HG03469 (cell line): ENCODE data around the gene HOATZ.

Source experiments
- ATAC-seq: cut with Tn5 transposase; IDR thresholded peaks from one replicate; pipeline ENCODE4 v1.9.1; 2021; ENCODE audit warnings: mild to moderate bottlenecking, moderate library complexity, moderate number of reproducible peaks; ENCODE audit not compliant: unreplicated experiment

The HOATZ gene

DNA sequence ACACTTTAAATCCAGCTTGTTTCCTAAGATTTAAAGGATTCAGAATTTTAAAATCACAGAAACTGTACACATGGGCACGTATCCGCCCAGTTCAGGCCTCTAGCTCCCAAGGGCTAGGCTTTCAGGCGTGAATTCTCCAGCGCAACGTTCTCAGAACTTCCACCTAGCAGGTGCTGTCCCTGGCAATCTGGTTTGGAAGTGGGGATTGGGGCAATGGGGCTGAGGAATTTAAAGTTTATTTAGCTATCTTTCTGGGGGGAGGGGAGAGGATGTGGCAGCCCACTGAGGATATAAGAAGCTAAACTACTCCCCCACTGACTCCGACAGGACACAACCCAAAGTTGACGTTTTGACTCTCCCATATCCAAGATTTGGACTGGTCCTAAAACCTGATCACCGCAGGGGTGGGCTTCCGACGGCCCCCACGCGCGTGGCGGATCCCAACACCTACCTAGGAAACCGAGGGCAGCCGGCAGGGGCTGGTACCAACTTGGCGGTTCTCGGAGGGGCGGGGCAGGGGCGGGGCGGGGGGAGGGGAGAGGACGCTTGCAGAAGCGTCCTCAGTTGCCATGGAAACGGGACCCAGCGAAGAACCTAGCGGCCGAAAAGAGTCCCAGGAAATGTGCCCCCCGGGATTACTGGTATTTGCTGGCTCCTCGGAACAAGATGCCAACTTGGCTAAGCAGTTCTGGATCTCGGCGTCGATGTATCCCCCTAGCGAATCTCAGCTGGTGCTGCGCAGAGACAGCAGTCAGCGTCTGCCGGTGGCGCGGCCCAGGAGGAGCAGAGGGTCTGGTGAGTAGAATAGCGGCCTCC, at the start of gene HOATZ:
HOATZ (plus strand) TSS at position 563 of the 816 bp plus-strand sequence; CDS start at position 570, 7 bp downstream.
- ATAC-seq, result no peak

DNA sequence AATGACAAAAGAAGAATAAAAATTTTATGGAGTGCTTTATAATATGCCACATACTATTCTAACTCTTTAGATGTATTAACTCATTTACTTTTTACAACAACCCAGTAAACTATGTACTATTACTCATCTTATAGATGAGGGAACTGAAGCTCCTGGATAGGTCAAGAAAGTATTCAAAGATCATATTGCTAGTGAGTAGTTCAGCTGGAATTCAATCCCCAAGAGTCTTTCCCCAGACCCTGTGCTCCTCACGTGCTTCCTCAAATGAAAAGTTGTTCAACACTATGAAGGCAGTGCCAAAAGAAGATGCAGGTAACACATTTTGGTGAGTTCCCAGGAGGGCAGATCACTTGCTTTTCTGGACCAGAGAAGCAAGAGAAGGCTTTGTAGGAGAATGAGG, 49.2 kb upstream of the HOATZ start:
- no peak for ATAC-seq

DNA sequence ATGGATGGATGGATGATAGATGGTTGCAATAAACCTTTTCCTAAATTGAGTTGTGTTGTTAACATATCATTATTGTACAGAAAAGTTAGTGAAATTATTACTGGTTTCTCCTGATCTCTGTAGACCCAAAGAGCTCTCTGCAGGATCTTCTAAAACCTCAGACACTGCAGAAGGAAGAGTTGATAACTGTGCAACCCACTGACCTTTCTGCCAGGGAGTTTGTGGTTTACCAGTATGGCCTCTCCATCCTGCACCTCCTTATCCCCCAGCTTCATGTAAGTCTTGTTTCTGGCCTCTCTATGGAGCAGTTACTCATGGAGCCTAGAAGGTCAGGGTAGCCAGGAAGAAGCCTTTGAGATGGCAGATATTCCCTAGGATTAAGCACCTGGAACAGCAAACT, 48.0 kb upstream of the HOATZ start:
- no peak for ATAC-seq

DNA sequence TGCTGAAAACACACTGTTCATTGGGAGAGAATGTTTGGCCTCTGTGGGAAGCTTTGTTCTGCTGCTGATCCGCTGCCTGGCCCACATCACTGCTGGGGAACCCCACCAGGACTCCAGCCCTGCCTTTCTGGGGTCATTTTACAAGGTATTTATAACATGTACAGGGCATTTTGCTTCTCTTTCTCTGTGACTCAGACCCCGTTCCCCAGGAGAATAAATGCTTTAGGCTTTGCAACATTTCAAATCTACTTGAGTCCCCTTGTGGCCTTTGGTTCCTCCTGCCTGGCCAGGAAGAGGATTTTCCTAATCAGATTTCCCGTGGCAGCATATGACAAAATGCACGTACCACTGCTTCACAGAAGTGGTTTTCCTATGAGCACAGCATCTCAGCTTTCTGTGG, 45.4 kb upstream of the HOATZ start:
- no peak for ATAC-seq

DNA sequence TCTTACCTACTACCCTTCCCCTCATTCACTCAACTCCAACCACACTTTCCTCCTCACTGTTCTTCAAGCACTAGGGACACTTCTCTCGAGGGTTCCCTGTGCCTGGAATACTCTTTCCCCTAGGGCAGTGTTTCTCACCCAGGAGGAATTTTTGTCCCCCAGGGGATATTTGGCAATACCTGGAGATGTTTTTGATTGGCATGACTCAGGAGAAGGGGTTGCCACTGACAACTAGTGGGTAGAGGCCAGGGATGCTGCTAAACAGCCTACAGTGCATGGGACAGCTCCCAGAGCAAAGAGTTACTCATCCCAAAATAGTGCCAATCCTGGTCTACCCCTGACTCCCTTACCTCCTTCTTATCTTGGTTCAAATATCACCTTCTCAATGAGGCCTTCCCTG, 42.4 kb upstream of the HOATZ start:
- ATAC-seq, result no peak

DNA sequence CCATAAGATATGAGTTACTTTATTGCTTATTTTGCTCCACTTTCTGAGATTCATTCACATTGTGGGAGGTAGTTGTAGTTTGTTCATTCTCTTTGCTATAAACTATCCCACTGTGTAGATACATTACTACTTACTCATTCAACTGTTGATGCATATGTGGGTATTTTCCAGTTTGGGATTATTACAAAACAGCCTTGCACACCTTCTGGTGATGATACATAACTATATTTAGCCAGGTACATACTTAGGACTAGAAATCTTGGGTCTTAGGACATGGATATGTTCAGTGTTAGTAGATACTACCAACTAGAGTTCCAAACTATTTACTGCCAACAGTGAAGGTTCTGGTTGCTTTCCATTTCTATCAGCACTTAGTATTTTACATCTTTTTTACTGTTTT, 40.1 kb upstream of the HOATZ start:
- no peak for ATAC-seq

DNA sequence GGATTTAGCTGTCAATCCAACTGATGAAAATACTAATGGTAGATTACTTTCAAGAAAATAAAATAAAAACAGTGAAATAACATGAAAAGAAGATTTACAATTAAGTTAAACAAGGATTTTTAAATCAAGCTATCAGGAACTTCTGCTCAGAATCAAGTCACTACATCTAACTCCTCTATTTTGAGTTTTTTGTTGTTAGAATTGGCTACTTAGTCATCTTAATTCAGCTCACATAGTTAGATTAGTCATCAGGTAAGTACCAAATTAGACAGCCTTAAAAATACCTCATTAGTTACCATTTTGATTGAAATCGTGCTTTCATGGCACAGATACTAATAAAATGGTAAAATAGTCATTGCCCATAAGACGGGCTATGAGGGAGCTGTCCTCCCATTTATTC, 38.2 kb upstream of the HOATZ start:
- ATAC-seq, result no peak

DNA sequence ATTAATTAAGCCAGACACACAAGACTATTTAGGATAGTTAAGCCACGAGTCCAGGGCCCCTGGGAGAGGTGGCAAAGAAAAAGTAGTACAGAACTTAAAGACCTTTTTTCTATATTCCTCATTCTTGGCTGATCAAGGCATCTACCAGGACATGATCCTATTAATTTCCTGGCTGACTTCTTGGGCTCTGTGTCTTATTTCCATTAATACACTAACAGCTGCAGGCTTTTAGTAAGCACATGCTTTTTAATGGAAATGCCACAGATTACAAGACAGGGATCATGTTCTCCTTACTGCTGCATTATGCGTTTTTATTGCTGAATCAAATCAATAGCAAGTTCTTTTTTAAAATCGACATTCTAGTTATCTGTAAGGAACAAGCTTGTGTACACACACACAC, 37.6 kb upstream of the HOATZ start:
- ATAC-seq, result no peak

DNA sequence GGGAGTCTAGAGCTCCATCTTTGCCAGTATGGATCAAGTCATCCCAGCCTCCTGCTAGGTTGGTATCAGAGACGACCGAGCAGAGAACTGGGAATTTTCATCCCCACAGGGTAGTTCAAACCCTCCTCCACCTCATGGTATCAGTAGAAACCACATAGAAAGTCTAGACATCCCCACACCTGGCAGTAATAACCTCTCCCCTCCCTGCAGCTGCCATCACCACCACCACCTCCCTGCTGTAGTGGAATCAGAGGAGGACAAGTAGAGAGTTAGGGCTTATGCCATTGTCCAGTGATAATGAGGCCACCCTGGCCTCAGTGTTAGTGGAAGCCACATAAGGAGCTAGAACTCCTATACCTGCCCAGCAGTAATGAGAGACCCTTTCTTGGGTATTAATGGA, 36.7 kb upstream of the HOATZ start:
- ATAC-seq, result no peak

DNA sequence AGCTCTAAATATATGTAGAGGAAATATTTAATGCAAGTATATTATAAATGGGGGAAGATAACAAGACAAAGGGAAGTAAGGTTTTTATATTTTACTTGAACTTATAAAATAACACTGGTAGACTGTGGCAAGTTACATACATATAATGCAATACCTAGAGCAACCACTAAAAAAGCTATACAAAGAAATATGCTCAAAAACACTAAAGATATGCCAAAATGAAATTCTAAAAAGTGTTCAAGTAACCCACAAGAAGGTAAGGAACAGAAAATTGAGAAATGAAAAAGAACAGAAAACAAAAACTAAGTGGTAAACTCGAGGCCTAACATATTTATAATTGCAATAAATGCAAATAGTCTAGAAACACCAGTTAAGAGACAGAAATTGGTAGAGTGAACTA, 34.9 kb upstream of the HOATZ start:
- no peak for ATAC-seq

DNA sequence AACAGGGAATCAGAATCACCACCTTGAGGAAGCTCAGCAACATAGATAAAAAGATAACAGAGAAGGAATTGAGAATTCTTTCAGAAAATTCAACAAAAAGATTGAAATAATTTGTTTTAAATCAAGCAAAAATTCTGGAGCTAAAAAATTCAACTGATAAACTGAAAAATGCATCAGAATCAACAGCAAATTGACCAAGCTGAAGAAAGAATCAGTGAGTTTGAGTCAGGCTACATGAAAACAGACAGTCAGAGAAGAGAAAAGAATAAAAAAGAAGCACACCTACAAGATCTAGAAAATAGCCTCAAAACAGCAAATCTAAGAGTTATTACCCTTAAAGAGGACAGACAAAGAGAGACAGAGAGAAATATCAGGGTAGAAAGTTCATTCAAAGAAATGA, 31.1 kb upstream of the HOATZ start:
- ATAC-seq, result no peak

DNA sequence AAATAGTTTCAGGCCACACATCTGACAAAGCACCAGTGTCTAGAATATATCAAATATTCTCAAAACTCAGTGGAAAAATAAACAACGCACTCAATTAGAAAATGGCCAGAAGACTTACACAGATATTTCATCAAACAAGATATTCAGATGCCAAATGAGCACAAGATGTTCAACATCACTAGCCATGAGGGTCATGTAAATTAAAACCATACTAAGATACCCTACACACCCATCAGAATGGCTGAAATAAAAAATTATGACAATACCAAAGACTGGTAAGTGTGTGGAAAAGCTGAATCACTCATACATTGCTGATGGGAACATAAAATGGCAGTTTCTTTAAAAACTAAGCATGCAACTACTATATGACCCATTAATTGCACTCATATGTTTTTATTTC, 24.1 kb upstream of the HOATZ start:
- no peak for ATAC-seq

DNA sequence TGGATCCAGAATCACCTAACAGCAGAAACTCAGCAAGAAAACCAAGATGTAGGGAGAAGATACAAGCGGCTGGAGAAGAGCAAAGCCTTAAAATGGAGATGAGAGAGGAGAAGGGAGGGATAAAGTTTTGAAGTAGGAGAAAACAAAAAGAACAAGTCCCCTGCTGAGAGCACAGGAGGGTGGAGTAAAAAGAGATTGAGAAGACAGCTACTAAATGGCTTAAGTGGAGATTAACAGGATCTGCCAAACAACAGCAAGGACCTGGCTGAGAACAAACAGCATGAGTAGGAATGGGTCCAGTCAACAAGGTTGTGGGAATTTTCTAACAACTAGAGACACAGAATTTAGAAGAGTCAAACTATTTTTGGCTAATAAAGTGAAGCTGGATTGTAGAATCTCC, 20.5 kb upstream of the HOATZ start:
- no peak for ATAC-seq

DNA sequence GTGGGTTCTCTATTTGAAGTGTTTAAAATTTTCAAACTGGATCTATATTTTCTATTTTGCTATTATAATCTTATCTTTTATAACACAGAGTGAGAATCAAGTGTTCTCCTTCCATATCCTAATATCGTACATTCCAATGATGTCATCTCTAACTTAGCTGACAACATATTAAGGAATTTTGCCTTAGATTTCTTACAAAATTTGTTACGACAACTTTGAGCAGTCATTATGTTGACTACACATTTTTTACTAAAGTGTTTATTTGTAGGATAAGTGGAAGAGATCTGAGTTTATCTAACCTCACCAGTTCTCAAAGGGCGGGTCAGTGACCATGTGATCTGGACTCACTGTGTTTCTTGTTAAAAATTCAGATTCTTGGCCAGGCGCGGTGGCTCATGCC, 15.1 kb upstream of the HOATZ start:
- no peak for ATAC-seq

DNA sequence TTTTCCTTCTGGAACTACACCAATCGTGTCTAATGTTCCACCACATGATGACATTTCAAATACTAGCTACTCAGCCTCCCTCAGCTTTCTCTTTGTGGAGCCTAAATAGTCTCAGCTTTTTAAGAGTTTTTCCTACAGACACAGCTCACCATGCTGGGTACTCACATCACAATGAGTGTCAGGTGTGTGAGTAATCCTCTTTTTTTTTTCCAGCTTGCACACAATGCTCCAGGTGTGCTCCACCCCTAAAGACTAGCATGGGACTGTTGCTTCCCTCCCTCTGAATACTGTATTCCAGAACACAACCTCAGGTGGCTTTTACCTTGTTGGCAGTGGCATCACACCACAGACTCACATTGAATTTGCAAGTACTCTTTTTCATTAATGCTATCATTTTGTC, 14.1 kb upstream of the HOATZ start:
- ATAC-seq, result no peak

DNA sequence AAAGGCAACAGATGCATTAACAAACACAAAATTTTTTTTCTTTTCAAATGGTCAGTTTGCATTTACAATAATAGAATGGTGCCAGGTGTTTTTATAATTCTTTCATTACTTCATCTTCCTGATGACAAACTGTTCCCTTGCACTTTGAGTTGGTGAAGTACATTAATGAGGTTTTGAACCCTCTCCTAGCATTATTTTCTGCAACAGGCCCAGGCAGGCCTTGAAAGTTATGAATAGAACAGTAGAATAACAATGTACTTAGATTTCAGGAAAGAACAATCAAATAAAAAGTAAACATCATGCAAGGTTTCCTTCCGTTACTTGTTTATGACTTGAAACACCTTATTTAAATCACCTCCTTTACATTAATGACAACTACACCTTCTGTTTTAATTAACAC, 12.0 kb upstream of the HOATZ start:
- no peak for ATAC-seq

DNA sequence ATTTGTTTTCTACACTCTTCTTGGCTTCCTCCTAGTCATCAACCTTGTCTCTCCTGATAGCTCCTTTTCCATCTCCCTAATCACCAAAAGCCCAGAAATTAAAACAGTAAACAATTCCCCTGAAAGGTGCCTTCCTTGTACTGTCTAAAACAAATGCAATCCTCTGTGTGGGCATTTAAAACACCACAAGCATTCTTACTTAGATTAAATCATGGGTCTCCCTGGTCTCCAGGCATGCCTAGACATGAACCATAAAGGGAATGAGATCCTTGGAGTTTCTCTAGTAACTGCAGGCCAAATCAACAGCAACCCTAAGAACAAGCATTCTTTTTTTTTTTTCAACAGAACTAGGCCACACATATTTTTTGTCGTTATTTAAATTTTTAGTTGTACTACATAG, 4.3 kb upstream of the HOATZ start:
- ATAC-seq, result no peak

DNA sequence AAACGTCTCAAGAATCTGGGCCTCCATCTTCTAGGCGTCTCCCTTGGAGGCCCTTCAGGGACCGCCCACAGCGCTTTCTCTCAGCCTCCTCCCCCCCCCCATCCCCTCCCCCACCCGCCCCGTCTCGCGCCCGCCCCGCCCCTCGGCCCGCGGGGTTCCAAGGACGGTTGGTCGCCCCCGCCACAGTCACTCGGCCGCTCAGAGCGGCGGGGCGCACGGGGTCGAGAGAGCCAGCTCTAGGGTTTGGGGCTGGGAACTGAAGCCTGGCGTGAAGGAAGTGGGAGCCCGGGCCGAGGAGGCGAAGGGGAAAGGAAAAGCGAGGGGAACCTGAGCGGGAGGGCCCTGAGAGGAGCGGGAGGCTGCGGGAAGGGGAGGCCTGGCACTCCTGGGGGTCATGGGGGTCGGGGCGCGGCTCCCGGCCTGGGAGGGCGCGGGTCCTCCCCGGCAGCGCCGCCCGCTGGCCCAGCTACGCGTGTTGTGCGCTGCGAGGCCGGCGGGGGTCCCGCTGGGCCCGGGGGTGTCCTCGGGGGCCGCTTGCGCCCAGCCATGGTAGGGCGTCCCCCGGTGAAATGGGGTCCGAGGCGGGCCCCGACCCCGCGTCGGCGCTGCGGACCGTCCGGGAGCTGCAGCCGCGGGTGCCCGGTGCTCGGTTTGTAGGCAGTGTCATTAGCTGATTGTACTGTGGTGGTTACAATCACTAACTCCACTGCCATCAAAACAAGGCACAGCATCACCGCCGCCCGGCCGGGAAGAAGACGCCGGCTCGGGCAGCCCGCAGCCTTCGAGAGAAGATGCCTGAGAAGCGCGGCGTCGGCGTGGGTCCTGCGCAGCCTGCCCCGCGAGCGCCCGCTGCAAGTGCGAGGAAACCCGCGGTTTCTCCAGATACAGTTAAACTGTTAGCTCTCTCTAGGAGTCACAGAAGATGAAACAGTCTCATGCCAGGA, 2.0 kb upstream of the HOATZ start, which contains the start of gene BTG4:
BTG4 (minus strand) TSS at position 91 of the 944 bp plus-strand sequence. CDS start 13,610 bp downstream, outside the sequence.
- ATAC-seq, result no peak

DNA sequence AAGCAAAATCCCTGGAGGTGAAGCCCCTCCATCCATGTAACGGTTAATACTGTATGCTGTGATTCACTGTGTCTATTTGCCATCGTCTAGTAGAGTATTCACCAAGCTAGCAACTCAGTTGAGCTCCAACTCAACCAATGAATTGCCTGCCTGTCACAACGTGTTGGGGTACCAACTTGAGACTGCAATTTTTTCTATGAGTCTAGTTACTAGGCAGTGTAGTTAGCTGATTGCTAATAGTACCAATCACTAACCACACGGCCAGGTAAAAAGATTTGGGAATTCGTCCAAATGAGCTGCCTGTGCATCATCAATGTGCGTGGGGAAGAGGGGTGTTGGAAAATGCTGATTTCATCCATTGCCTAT, 1.4 kb upstream of the HOATZ start:
- no peak for ATAC-seq

DNA sequence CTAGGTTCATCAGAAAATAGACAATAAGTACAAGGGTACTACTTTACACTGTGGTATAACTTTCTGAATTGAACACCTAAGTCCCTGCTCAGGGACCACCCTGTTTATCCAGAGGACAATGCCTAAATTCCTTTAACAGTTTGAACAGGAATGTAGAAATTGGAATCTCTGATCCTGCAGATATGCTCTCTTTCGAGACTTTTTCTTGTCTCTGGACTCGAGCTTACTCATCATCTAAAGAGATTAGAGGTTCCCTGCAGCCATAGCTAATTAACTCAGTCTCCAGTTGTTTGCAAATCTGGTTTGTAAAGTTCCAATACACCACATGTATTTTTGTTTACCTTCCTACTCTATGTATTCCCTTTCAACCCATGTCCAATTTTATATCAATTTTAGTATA, 1.0 kb downstream of the HOATZ start:
- ATAC-seq, result no peak

DNA sequence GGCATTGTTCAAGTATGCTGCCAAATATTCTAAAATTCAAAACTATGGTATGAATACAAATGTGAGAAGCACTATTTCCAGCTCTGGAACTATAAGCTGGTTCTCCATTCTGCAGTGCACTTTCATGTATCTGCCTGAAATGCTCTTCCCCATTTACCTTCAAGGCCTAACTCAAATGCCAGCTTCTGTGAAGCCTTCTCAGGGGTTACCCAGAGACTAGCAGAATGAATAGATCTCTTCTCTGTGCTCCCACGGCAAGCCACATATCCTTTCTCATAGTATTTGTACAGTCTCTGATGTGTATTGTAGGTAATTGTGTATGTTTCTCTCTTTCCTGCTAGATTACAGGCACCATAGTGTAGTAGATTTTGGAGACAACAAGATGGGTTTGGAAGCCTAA, 4.1 kb downstream of the HOATZ start:
- ATAC-seq, result no peak

DNA sequence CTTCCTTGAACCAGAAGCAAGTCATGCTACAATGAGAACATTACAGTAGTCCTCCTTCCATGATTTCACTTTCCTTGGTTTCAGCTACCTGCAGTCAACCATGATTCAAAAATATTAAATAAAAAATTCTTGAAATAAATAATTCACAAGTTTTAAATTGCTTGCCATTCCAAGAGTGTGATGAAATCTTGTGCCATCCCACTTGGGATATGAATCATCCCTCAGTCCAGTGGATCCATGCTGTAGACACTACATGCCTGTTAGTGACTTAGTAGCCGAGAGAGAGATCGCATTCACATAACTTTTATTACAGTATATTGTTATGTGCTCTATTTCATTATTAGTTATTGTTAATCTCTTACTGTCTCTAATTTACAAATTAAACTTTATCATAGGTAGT, 6.0 kb downstream of the HOATZ start:
- ATAC-seq, result no peak
